SU-DHL-6 (cell line): ENCODE results near the gene RBFOX2.
A peak's percentile ranks its signal among the peaks of the same experiment; 100 is the strongest.

Experiments used
- EZH2phosphoT487 ChIP-seq: fragments of 200-600 bp; sonication (generic), shearing (Covaris generic); conservative IDR thresholded peaks from 2 replicates; pipeline ENCODE4 v1.6.1; 2018; ENCODE audit warnings: mild to moderate bottlenecking, antibody characterized with exemption, low read length, moderate library complexity, mixed read lengths
- TF ChIP-seq, protein P1 (sequence below): fragments of 200-600 bp; sonication (generic); IDR thresholded peaks from one replicate; pipeline ENCODE4 v1.5.1; 2017; ENCODE audit warnings: antibody characterized with exemption, mild to moderate bottlenecking, low read length, moderate library complexity; ENCODE audit not compliant: insufficient read depth, poor library complexity, severe bottlenecking

DNA sequence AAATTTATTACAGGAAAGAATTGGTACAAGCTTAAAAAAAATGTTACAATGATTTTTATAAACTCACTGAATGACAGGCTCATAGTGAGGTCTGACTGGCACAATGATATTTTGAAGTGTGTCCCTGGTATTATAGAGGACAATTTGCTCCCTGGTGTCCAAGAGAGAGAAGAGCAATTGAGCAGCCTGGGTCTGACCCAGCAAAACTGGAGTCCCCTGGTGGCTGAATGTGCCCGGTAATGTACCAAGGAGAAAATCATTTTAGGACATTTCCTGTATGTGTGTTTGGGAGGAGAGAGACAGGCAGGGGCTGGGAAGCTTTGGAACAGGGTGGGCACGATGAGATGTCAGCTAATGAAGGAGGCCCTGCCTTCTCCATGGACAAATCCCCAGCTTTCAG is 185.7 kb downstream of the RBFOX2 start:
- TF ChIP-seq EZH2phosphoT487 = no peak
- TF ChIP-seq, protein P1, sequence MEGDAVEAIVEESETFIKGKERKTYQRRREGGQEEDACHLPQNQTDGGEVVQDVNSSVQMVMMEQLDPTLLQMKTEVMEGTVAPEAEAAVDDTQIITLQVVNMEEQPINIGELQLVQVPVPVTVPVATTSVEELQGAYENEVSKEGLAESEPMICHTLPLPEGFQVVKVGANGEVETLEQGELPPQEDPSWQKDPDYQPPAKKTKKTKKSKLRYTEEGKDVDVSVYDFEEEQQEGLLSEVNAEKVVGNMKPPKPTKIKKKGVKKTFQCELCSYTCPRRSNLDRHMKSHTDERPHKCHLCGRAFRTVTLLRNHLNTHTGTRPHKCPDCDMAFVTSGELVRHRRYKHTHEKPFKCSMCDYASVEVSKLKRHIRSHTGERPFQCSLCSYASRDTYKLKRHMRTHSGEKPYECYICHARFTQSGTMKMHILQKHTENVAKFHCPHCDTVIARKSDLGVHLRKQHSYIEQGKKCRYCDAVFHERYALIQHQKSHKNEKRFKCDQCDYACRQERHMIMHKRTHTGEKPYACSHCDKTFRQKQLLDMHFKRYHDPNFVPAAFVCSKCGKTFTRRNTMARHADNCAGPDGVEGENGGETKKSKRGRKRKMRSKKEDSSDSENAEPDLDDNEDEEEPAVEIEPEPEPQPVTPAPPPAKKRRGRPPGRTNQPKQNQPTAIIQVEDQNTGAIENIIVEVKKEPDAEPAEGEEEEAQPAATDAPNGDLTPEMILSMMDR = peak; percentile 49
